Measurements from ENCODE around the gene GEMIN7. TPM values are rescaled to one million over a fixed set of nuclear protein-coding genes. Genes with fewer than 3 reads are reported as not detected.
"Not testable (repeated sequence)": the region's sequence is repeated elsewhere in the genome, so short reads cannot be mapped to it uniquely, and the experiment has no call there.

GEMIN7 gene
- total RNA-seq, 1 donor, result 4.1 TPM

- H3K9me3 ChIP-seq (ENCODE audit: low read depth, low read length), result no peaks in the 10 kb centered on the region
- H3K27me3 ChIP-seq (ENCODE audit: insufficient read depth, low read length), result no peaks in the 10 kb centered on the region
- no peak overlapping the region for H3K4me3 ChIP-seq (ENCODE audit: low read length)
- peaks cover 48% of the 10 kb centered on the region for H3K4me1 ChIP-seq (ENCODE audit: insufficient read depth, low read length)
Observed at GRCh38 chr19:45118106-45118505, 39.0 kb downstream of the GEMIN7 start.

- H3K4me3 ChIP-seq (ENCODE audit: low read length); H3K9me3 ChIP-seq (ENCODE audit: low read depth, low read length); H3K27me3 ChIP-seq (ENCODE audit: insufficient read depth, low read length): not testable (repeated sequence)
- H3K4me1 ChIP-seq (ENCODE audit: insufficient read depth, low read length), result peaks cover 48% of the 10 kb centered on the region
Observed at GRCh38 chr19:45118591-45119355, 39.7 kb downstream of the GEMIN7 start.

- Histone ChIP-seq H3K4me3 (ENCODE audit: low read length) (no peak overlapping the region), H3K27me3 (ENCODE audit: insufficient read depth, low read length) (no peaks in the 10 kb centered on the region), H3K9me3 (ENCODE audit: low read depth, low read length) (no peaks in the 10 kb centered on the region), H3K4me1 (ENCODE audit: insufficient read depth, low read length) (peaks cover 48% of the 10 kb centered on the region)
Observed at GRCh38 chr19:45119582-45119981, 40.5 kb downstream of the GEMIN7 start.

GRCh38 chr19:45121827-45122345 is 42.8 kb downstream of the GEMIN7 start:
- H3K4me1 ChIP-seq (ENCODE audit: insufficient read depth, low read length), result peaks cover 28% of the 10 kb centered on the region
- no peaks in the 10 kb centered on the region for H3K27me3 ChIP-seq (ENCODE audit: insufficient read depth, low read length)
- H3K4me3 ChIP-seq (ENCODE audit: low read length), result no peak overlapping the region
- H3K9me3 ChIP-seq (ENCODE audit: low read depth, low read length), result no peaks in the 10 kb centered on the region

GRCh38 chr19:45122832-45123231 is 43.8 kb downstream of the GEMIN7 start:
- no peaks in the 10 kb centered on the region for H3K27me3 ChIP-seq (ENCODE audit: insufficient read depth, low read length)
- H3K4me3 ChIP-seq (ENCODE audit: low read length), result no peak overlapping the region
- H3K9me3 ChIP-seq (ENCODE audit: low read depth, low read length), result no peaks in the 10 kb centered on the region
- peaks cover 19% of the 10 kb centered on the region for H3K4me1 ChIP-seq (ENCODE audit: insufficient read depth, low read length)

DNA sequence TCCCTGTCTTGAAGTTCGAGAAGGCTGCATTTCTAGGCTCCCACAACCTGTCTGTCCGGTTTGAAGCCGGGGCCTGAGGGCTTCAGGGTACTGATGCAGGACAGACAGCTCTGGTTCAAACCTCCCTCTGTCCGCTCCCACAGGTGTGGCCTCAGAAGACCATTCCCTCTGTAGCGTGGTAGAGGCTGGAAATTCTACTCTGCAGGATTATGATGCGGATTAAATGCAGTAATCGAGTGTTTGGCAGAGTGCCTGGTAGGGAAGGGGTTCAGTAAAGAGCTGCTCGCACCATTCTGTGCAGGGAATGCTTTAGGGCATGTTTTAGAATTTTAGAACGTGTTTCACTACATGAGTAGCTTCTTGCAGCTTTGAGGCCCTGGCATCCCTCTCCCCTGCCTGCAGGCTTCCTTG is 44.4 kb downstream of the GEMIN7 start:
- Histone ChIP-seq H3K4me1 (ENCODE audit: insufficient read depth, low read length) (peaks cover 12% of the 10 kb centered on the region), H3K27me3 (ENCODE audit: insufficient read depth, low read length) (no peaks in the 10 kb centered on the region), H3K9me3 (ENCODE audit: low read depth, low read length) (no peaks in the 10 kb centered on the region), H3K4me3 (ENCODE audit: low read length) (no peak overlapping the region)

- Histone ChIP-seq H3K4me1 (ENCODE audit: insufficient read depth, low read length) (peaks cover 7% of the 10 kb centered on the region), H3K9me3 (ENCODE audit: low read depth, low read length) (no peaks in the 10 kb centered on the region), H3K4me3 (ENCODE audit: low read length) (no peak overlapping the region), H3K27me3 (ENCODE audit: insufficient read depth, low read length) (no peaks in the 10 kb centered on the region)
Observed at GRCh38 chr19:45124021-45124420, 45.0 kb downstream of the GEMIN7 start.

GRCh38 chr19:45125360-45125759 is 46.3 kb downstream of the GEMIN7 start:
- Histone ChIP-seq H3K4me1 (ENCODE audit: insufficient read depth, low read length) (no peaks in the 10 kb centered on the region), H3K27me3 (ENCODE audit: insufficient read depth, low read length) (no peaks in the 10 kb centered on the region), H3K9me3 (ENCODE audit: low read depth, low read length) (no peaks in the 10 kb centered on the region), H3K4me3 (ENCODE audit: low read length) (no peak overlapping the region)

DNA sequence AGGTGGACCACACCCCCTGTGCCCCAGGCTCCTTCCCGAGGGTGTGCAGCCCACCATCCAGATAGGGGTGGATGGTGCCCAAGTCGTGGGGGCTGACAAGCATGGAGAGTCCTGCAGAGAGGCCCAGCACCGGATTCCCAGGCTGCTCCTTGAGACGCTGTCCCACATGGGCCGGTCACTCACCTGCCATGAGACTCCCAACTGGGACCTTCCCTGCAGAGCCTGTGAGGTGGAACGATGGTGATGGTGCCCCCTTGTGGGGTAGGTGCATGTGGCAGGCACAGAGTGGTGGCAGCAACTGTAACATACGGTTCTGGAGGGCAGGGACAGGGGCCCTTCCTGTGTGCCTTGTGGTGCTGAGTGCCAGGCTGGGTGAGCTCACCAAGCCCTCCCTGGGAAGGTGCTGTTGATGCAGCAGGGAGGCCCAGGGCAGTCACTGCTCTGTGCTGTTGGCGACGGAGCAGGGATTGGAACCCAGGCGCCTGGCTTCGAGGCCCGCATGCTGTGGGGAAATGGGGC is 47.0 kb downstream of the GEMIN7 start:
- no peaks in the 10 kb centered on the region for H3K4me1 ChIP-seq (ENCODE audit: insufficient read depth, low read length)
- no peaks in the 10 kb centered on the region for H3K27me3 ChIP-seq (ENCODE audit: insufficient read depth, low read length)
- H3K9me3 ChIP-seq (ENCODE audit: low read depth, low read length), result no peaks in the 10 kb centered on the region
- no peak overlapping the region for H3K4me3 ChIP-seq (ENCODE audit: low read length)

- Histone ChIP-seq H3K4me3 (ENCODE audit: low read length) (no peak overlapping the region), H3K4me1 (ENCODE audit: insufficient read depth, low read length) (no peaks in the 10 kb centered on the region), H3K9me3 (ENCODE audit: low read depth, low read length) (no peaks in the 10 kb centered on the region), H3K27me3 (ENCODE audit: insufficient read depth, low read length) (no peaks in the 10 kb centered on the region)
Observed at GRCh38 chr19:45126654-45127053, 47.6 kb downstream of the GEMIN7 start.

- H3K27me3 ChIP-seq (ENCODE audit: insufficient read depth, low read length), result no peaks in the 10 kb centered on the region
- no peaks in the 10 kb centered on the region for H3K4me1 ChIP-seq (ENCODE audit: insufficient read depth, low read length)
- no peaks in the 10 kb centered on the region for H3K9me3 ChIP-seq (ENCODE audit: low read depth, low read length)
- H3K4me3 ChIP-seq (ENCODE audit: low read length), result no peak overlapping the region
Observed at GRCh38 chr19:45128146-45128545, 49.1 kb downstream of the GEMIN7 start.

DNA sequence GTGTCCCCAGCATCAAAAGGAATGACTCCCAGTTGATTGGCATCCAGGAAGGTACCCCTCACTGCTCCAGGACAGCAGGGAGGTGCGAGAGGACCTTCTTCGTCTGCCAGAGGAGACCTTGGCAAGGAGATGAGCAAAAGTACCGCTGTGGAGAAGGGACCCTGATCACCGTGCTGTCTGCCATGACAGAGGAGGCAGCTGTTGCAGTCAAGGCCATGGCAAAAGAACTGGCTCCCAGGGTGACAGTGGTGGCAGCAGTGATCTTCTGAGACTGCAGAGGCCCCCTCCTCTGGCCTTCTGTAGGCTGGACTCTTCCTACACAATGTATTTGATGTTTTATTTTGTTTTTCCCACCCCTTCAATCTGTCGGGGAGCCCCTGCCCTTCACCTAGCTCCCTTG is 49.7 kb downstream of the GEMIN7 start:
- H3K9me3 ChIP-seq (ENCODE audit: low read depth, low read length), result no peaks in the 10 kb centered on the region
- H3K4me1 ChIP-seq (ENCODE audit: insufficient read depth, low read length), result no peaks in the 10 kb centered on the region
- no peaks in the 10 kb centered on the region for H3K27me3 ChIP-seq (ENCODE audit: insufficient read depth, low read length)
- H3K4me3 ChIP-seq (ENCODE audit: low read length), result no peak overlapping the region

GRCh38 chr19:45130236-45130635 is 51.2 kb downstream of the GEMIN7 start:
- Histone ChIP-seq H3K4me3 (ENCODE audit: low read length) (no peak overlapping the region), H3K27me3 (ENCODE audit: insufficient read depth, low read length) (no peaks in the 10 kb centered on the region), H3K4me1 (ENCODE audit: insufficient read depth, low read length) (no peaks in the 10 kb centered on the region), H3K9me3 (ENCODE audit: low read depth, low read length) (no peaks in the 10 kb centered on the region)

GRCh38 chr19:45130888-45131615 is 52.0 kb downstream of the GEMIN7 start:
- Histone ChIP-seq H3K4me3 (ENCODE audit: low read length) (no peak overlapping the region), H3K4me1 (ENCODE audit: insufficient read depth, low read length) (no peaks in the 10 kb centered on the region), H3K9me3 (ENCODE audit: low read depth, low read length) (no peaks in the 10 kb centered on the region), H3K27me3 (ENCODE audit: insufficient read depth, low read length) (no peaks in the 10 kb centered on the region)

- Histone ChIP-seq H3K4me1 (ENCODE audit: insufficient read depth, low read length) (peaks cover 4% of the 10 kb centered on the region), H3K9me3 (ENCODE audit: low read depth, low read length) (no peaks in the 10 kb centered on the region), H3K4me3 (ENCODE audit: low read length) (no peak overlapping the region), H3K27me3 (ENCODE audit: insufficient read depth, low read length) (no peaks in the 10 kb centered on the region)
Observed at GRCh38 chr19:45133661-45134060, 54.6 kb downstream of the GEMIN7 start.

Data from mononuclear cell (primary cell).